Ovary (tissue), 3 donors: ENCODE data around the gene ETV5.

Source experiments
- EP300 ChIP-seq: sonication (generic); formaldehyde crosslinking; IDR thresholded peaks from one replicate; pipeline ENCODE4 v1.6.1; 2017; ENCODE audit warnings: antibody characterized with exemption
- POLR2A ChIP-seq: fragments of 450-650 bp; IDR thresholded peaks from one replicate; pipeline ENCODE4 v1.6.1; 2017; ENCODE audit warnings: antibody characterized with exemption, mild to moderate bottlenecking, moderate library complexity
- TF ChIP-seq, protein P1 (sequence below), 3 donors: fragments of 450-650 bp in 2 of 3; fragments of 200-600 bp in 1 of 3; IDR thresholded peaks; one replicate each; pipeline versions ENCODE4 v1.5.1 to v1.8.0; 2016 to 2022; ENCODE audit warnings: antibody characterized with exemption in 3 of 3, mild to moderate bottlenecking in 1 of 3
- donor health status: DM: no; HTN: no; CAD: no.

DNA sequence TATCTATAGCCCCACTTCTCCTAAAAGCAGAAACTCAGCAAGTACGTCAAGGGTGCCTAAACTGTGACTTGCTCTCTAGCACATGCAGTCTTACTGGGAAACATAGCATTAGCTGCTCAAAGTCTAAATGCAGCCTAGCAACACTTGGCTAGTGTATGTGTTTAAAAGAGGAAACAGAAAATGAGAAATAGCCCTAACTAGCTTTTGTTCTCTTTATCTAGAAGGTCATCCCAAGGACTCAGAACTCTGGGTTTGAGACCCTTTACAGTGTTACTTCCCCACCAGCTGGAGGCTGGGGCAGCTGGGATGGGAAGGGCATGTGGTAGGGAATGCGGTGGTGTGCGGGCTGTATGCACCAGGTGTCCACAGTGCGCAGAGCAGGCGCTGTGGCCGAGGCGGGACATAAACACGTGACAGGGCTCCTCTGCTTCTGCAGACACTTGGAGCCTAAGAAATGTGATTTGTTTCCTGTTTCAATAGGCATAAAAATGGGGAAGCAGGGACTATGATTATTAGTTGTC is 13.3 kb downstream of the ETV5 start:
- TF ChIP-seq, protein P1, sequence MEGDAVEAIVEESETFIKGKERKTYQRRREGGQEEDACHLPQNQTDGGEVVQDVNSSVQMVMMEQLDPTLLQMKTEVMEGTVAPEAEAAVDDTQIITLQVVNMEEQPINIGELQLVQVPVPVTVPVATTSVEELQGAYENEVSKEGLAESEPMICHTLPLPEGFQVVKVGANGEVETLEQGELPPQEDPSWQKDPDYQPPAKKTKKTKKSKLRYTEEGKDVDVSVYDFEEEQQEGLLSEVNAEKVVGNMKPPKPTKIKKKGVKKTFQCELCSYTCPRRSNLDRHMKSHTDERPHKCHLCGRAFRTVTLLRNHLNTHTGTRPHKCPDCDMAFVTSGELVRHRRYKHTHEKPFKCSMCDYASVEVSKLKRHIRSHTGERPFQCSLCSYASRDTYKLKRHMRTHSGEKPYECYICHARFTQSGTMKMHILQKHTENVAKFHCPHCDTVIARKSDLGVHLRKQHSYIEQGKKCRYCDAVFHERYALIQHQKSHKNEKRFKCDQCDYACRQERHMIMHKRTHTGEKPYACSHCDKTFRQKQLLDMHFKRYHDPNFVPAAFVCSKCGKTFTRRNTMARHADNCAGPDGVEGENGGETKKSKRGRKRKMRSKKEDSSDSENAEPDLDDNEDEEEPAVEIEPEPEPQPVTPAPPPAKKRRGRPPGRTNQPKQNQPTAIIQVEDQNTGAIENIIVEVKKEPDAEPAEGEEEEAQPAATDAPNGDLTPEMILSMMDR (IDR thresholded peaks at IDR 0.05) = no peak
- TF ChIP-seq EP300 (no peak), POLR2A (no peak)
